HG03196 (cell line): ENCODE results near the gene TMEM106B.
"Not testable (repeated sequence)": the region's sequence is repeated elsewhere in the genome, so short reads cannot be mapped to it uniquely, and the experiment has no call there.

Source experiments
- ATAC-seq: cut with Tn5 transposase; IDR thresholded peaks from one replicate; pipeline ENCODE4 v1.9.1; 2021; ENCODE audit not compliant: unreplicated experiment

The TMEM106B gene

GRCh38 chr7:12211054-12211710, at the start of gene TMEM106B:
Gene TMEM106B, plus strand, starts transcription at chr7:12211294. Its CDS starts 3,517 bp downstream, at chr7:12214811.
- ATAC-seq = peak; percentile 97

GRCh38 chr7:12162415-12163113, 48.5 kb upstream of the TMEM106B start:
- ATAC-seq = no peak

- not testable (repeated sequence) for ATAC-seq
Measured at GRCh38 chr7:12168065-12168464, 43.0 kb upstream of the TMEM106B start.

GRCh38 chr7:12169981-12170820, 40.9 kb upstream of the TMEM106B start:
- ATAC-seq = not testable (repeated sequence)

GRCh38 chr7:12173671-12174070, 37.4 kb upstream of the TMEM106B start:
- ATAC-seq = no peak

- ATAC-seq = no peak
Measured at GRCh38 chr7:12174931-12175330, 36.2 kb upstream of the TMEM106B start.

GRCh38 chr7:12178317-12178716, 32.8 kb upstream of the TMEM106B start:
- ATAC-seq = no peak

- ATAC-seq = no peak
Measured at GRCh38 chr7:12194426-12194825, 16.7 kb upstream of the TMEM106B start.

GRCh38 chr7:12196386-12196785, 14.7 kb upstream of the TMEM106B start:
- no peak for ATAC-seq

GRCh38 chr7:12199363-12199762, 11.7 kb upstream of the TMEM106B start:
- ATAC-seq = no peak

GRCh38 chr7:12207046-12207445, 4.0 kb upstream of the TMEM106B start:
- no peak for ATAC-seq

GRCh38 chr7:12209221-12209620, 1.9 kb upstream of the TMEM106B start:
- ATAC-seq = no peak

GRCh38 chr7:12210179-12211053, 678 bp upstream of the TMEM106B start:
- peak; percentile 29 for ATAC-seq

GRCh38 chr7:12211711-12212485, 804 bp downstream of the TMEM106B start:
- ATAC-seq = no peak

- ATAC-seq = no peak
Measured at GRCh38 chr7:12217311-12217710, 6.2 kb downstream of the TMEM106B start.

GRCh38 chr7:12220389-12221046, 9.4 kb downstream of the TMEM106B start:
- ATAC-seq = no peak

GRCh38 chr7:12221414-12221813, 10.3 kb downstream of the TMEM106B start:
- no peak for ATAC-seq

GRCh38 chr7:12222889-12223579, 11.9 kb downstream of the TMEM106B start:
- ATAC-seq = peak; percentile 88

GRCh38 chr7:12225017-12225416, 13.9 kb downstream of the TMEM106B start:
- not testable (repeated sequence) for ATAC-seq
